B cell (primary cell): ENCODE results near the gene TNFAIP8L1. TPM values are rescaled to one million over a fixed set of nuclear protein-coding genes. Genes with fewer than 3 reads are reported as not detected.

Experiments used
- ATAC-seq: fragments of 200-7000 bp; cut with Tn5 transposase; one replicate; pipeline ENCODE4 v1.10.0; 2021; ENCODE audit warnings: low read depth, mild to moderate bottlenecking, moderate number of reproducible peaks, moderate library complexity
- CTCF ChIA-PET: fragments of 350-600 bp; sonication (Branson Sonifier 250); formaldehyde crosslinking; loops from one replicate; lab custom pipeline; 2021; ENCODE audit warnings: antibody characterized with exemption, inconsistent platforms; lab: Charles Lee
- POLR2A ChIA-PET: fragments of 350-600 bp; sonication (Branson Sonifier 250); formaldehyde crosslinking; loops from one replicate; lab custom pipeline; 2021; ENCODE audit warnings: antibody characterized with exemption; lab: Charles Lee
- DNase-seq: peaks from one replicate; pipeline ENCODE4 v3.0.0; 2013
- H2AFZ ChIP-seq: 2 replicates; pipeline ENCODE4 v1.6.1; 2012; ENCODE audit warnings: mild to moderate bottlenecking, low read depth, low read length; ENCODE audit not compliant: insufficient read depth, poor library complexity, severe bottlenecking
- H3K27ac ChIP-seq, 2 donors: 1 replicate in 1 of 2; 2 replicates in 1 of 2; pipeline ENCODE4 v1.5.1; 2012 to 2013; ENCODE audit warnings: low read length in 2 of 2, mild to moderate bottlenecking in 2 of 2, moderate library complexity in 1 of 2
- H3K27me3 ChIP-seq, 4 experiments: fragments of 200-600 bp in 1 of 4; sonication (generic) in 1 of 4; replicated peaks in 1 of 4; 1 replicate in 2 of 4; 2 replicates in 2 of 4; pipeline versions ENCODE4 v1.6.1 to v1.7.0; 2013 to 2016; ENCODE audit warnings: low read length in 3 of 4, mild to moderate bottlenecking in 2 of 4, mixed read lengths in 1 of 4, moderate library complexity in 1 of 4; ENCODE audit not compliant: insufficient read depth in 4 of 4, control insufficient read depth in 3 of 4; ENCODE audit errors: control extremely low read depth in 1 of 4
- H3K36me3 ChIP-seq, 2 experiments: replicated peaks in 1 of 2; 1 replicate in 1 of 2; 2 replicates in 1 of 2; pipeline versions ENCODE4 v1.6.1 to v1.7.1; 2013; ENCODE audit warnings: low read length in 1 of 2; ENCODE audit not compliant: insufficient read depth in 2 of 2, control insufficient read depth in 1 of 2; ENCODE audit errors: control extremely low read depth in 1 of 2, extremely low read depth in 1 of 2
- H3K4me1 ChIP-seq, 2 donors: fragments of 200-600 bp in 1 of 2; sonication (generic) in 1 of 2; 1 replicate in 1 of 2; 2 replicates in 1 of 2; pipeline versions ENCODE4 v1.5.1 to v1.6.1; 2013 to 2017; ENCODE audit warnings: low read length in 2 of 2; ENCODE audit not compliant: control insufficient read depth in 2 of 2, insufficient read depth in 2 of 2
- H3K4me2 ChIP-seq: replicated peaks from 2 replicates; pipeline ENCODE3; 2012; ENCODE audit warnings: mild to moderate bottlenecking, low read depth, low read length; ENCODE audit not compliant: poor library complexity, severe bottlenecking
- H3K4me3 ChIP-seq, 5 experiments: fragments of 200-600 bp in 1 of 5; sonication (generic) in 1 of 5; 1 replicate in 3 of 5; 2 replicates in 2 of 5; pipeline versions ENCODE4 v1.5.1 to v1.7.0; 2011 to 2016; ENCODE audit warnings: low read length in 4 of 5, mild to moderate bottlenecking in 4 of 5, low read depth in 2 of 5, control low read depth in 1 of 5, moderate library complexity in 1 of 5; ENCODE audit not compliant: insufficient read depth in 1 of 5; ENCODE audit errors: control extremely low read depth in 1 of 5, extremely low read depth in 1 of 5
- H3K79me2 ChIP-seq: fragments of 200-600 bp; sonication (generic); one replicate; pipeline ENCODE4 v1.6.0; 2016; ENCODE audit warnings: low read length; ENCODE audit not compliant: control insufficient read depth, insufficient read depth
- H3K9ac ChIP-seq: fragments of 200-600 bp; sonication (generic); 2 replicates; pipeline ENCODE4 v1.6.1; 2017; ENCODE audit warnings: mild to moderate bottlenecking, low read length, moderate library complexity
- H3K9me3 ChIP-seq, 3 donors: one replicate each; pipeline versions ENCODE4 v1.6.1 to v1.7.1; 2013; ENCODE audit warnings: low read length in 2 of 3; ENCODE audit not compliant: control insufficient read depth in 2 of 3, insufficient read depth in 1 of 3; ENCODE audit errors: control extremely low read depth in 1 of 3
- H4K20me1 ChIP-seq: 2 replicates; pipeline ENCODE4 v1.6.0; 2012; ENCODE audit warnings: mild to moderate bottlenecking, low read length; ENCODE audit not compliant: insufficient read depth, control insufficient read depth, poor library complexity, severe bottlenecking
- H3K27ac Mint-ChIP-seq: one replicate; pipeline ENCODE4 v1.8.0; 2021; ENCODE audit warnings: mixed read lengths
- H3K27me3 Mint-ChIP-seq: one replicate; pipeline ENCODE4 v1.8.0; 2021; ENCODE audit warnings: mixed read lengths
- H3K4me1 Mint-ChIP-seq: one replicate; pipeline ENCODE4 v1.8.0; 2021; ENCODE audit warnings: mixed read lengths
- H3K4me3 Mint-ChIP-seq: one replicate; pipeline ENCODE4 v1.8.0; 2021; ENCODE audit warnings: mixed read lengths
- H3K9me3 Mint-ChIP-seq: one replicate; pipeline ENCODE4 v1.8.0; 2022; ENCODE audit warnings: mixed read lengths; ENCODE audit not compliant: insufficient read depth
- EZH2 ChIP-seq: IDR thresholded peaks from 2 replicates; pipeline ENCODE4 v1.6.1; 2012; ENCODE audit warnings: borderline replicate concordance, low read depth, mild to moderate bottlenecking, moderate library complexity, low read length; ENCODE audit not compliant: insufficient read depth, poor library complexity, severe bottlenecking
- WGBS: methylation state at CpG from one replicate; pipeline ENCODE4 v1.1.5; 2013; ENCODE audit warnings: missing lambda C conversion rate; ENCODE audit not compliant: insufficient coverage; 5-methylcytosine and 5-hydroxymethylcytosine counted together
- intact Hi-C: fragments of 100-400 bp; cut with micrococcal nuclease; formaldehyde crosslinking; loops from one replicate; pipeline ENCODE4 v1.10.0; 2022
- polyA plus RNA-seq: library from polyadenylated mRNA; depleted of rRNA; stranded (reverse); fragments of >200 nt; gene quantifications from 2 replicates; pipeline ENCODE4 v1.2.3, GENCODE V29; 2012
- total RNA-seq, 2 donors: library from RNA; stranded (reverse); fragments of 120-200 nt in 1 of 2; gene quantifications; 1 replicate in 1 of 2; 2 replicates in 1 of 2; pipeline versions ENCODE4 v1.2.3 to v1.2.4, GENCODE V29; 2013 to 2022
- TF ChIP-seq, protein P1 (sequence below): fragments of 200-600 bp; IDR thresholded peaks from one replicate; pipeline ENCODE4 v1.8.0; 2022; ENCODE audit warnings: antibody characterized with exemption, mild to moderate bottlenecking

Gene TNFAIP8L1
- total and polyA plus RNA-seq, 2 donors (not counting 1 experiment from before 2014, with no cell fraction given), result 9.1 to 20.9 TPM

DNA sequence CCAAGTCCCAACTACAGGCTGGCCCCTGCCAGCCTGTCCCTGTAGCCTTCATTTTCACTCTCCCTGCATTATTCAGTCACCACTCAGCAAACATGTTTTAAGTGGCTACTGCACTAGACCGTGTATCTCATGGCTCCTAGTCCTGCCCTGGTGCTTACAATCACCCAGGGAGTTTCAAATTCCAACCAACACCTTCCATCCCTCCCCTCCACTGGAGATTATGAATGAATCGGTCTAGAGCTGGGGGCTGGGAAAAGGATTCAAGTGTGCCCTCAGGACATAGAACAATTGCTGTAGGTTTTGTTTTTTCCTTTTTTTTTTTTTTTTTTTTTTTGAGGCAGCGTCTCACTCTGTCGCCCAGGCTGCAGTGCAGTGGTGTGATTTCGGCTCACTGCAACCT lies 15.0 kb upstream of the TNFAIP8L1 start:
- H3K9ac ChIP-seq, result no peak overlapping the region
- Mint-ChIP-seq H3K4me3 (no peak overlapping the region), H3K9me3 (no peaks in the 10 kb centered on the region), H3K27me3 (peaks cover 8% of the 10 kb centered on the region), H3K4me1 (no peaks in the 10 kb centered on the region), H3K27ac (no peak overlapping the region)
- TF ChIP-seq EZH2, result no peak
- H3K4me2 ChIP-seq, result no peak overlapping the region
- H3K36me3 ChIP-seq, result no peaks in the 10 kb centered on the region
- WGBS, result 100% methylated on average over 3 of the region's 5 CpGs
- no peak for ATAC-seq
- no peak overlapping the region for H2AFZ ChIP-seq
- intact Hi-C loops, result no loop called here
- H3K4me3 ChIP-seq, result no peak overlapping the region
- H3K9me3 ChIP-seq, result peaks cover 0 to 3% (median 0%) of the 10 kb centered on the region in 3 donors
- ChIA-PET CTCF (interaction anchor here (1.6 kb wide), 1 partner anchor 10 kb away, joined by 3 read pairs; no protein-coding TSS in a partner anchor), POLR2A (no interaction called here)
- H3K79me2 ChIP-seq, result no peaks in the 10 kb centered on the region
- H3K27ac ChIP-seq, result no peak overlapping the region
- DNase-seq, result no peak
- H4K20me1 ChIP-seq, result no peaks in the 10 kb centered on the region
- H3K4me1 ChIP-seq, result no peaks in the 10 kb centered on the region
- peaks cover 0 to 11% (median 2%) of the 10 kb centered on the region in 4 experiments for H3K27me3 ChIP-seq

DNA sequence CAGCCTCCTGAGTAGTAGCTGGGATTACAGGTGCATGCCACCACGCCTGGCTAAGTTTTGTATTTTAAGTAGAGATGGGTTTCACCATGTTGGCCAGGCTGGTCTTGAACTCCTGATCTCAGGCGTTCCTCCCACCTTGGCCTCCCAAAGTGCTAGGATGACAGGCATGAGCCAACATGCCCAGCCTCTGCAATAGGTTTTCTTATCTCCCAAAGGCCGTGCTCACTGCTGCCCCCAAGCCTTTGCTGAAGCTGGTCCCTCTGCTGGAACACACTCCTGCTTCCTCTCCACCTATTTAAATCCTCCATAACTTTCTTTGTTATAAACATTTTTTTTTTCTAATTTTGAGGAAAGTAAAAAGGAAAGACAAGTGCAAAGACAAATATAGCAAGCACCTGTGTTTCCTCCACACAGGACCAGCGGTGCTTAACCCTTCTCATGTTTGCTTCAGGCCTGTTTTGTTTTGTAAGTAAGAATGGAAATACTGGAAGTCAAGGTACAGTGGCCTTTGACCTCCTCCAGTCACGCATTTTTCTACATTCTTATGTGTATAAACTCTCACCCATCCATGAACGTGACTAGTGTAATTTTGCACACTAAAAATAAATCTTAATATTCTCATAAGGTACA lies 14.5 kb upstream of the TNFAIP8L1 start:
- 59% methylated on average over 2 of the region's 6 CpGs for WGBS
- H3K4me1 Mint-ChIP-seq, result no peaks in the 10 kb centered on the region
- ChIA-PET POLR2A (no interaction called here), CTCF (interaction anchor here (1.6 kb wide), 2 partner anchors 10 to 12 kb away, joined by 3 to 6 read pairs; no protein-coding TSS in a partner anchor)
- no peak overlapping the region for H2AFZ ChIP-seq
- no peaks in the 10 kb centered on the region for H4K20me1 ChIP-seq
- H3K36me3 ChIP-seq, result no peaks in the 10 kb centered on the region
- peaks cover 0 to 11% (median 2%) of the 10 kb centered on the region in 4 experiments for H3K27me3 ChIP-seq
- peaks cover 0 to 3% (median 0%) of the 10 kb centered on the region in 3 donors for H3K9me3 ChIP-seq
- no peak overlapping the region for H3K27ac ChIP-seq
- no peak for ATAC-seq
- no peaks in the 10 kb centered on the region for H3K4me1 ChIP-seq
- H3K27me3 Mint-ChIP-seq, result peaks cover 11% of the 10 kb centered on the region
- no peak overlapping the region for H3K4me2 ChIP-seq
- DNase-seq, result no peak
- H3K4me3 ChIP-seq, result no peak overlapping the region
- intact Hi-C loops, result no loop called here
- no peak for TF ChIP-seq EZH2
- TF ChIP-seq, protein P1, sequence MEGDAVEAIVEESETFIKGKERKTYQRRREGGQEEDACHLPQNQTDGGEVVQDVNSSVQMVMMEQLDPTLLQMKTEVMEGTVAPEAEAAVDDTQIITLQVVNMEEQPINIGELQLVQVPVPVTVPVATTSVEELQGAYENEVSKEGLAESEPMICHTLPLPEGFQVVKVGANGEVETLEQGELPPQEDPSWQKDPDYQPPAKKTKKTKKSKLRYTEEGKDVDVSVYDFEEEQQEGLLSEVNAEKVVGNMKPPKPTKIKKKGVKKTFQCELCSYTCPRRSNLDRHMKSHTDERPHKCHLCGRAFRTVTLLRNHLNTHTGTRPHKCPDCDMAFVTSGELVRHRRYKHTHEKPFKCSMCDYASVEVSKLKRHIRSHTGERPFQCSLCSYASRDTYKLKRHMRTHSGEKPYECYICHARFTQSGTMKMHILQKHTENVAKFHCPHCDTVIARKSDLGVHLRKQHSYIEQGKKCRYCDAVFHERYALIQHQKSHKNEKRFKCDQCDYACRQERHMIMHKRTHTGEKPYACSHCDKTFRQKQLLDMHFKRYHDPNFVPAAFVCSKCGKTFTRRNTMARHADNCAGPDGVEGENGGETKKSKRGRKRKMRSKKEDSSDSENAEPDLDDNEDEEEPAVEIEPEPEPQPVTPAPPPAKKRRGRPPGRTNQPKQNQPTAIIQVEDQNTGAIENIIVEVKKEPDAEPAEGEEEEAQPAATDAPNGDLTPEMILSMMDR, result no peak
- H3K27ac Mint-ChIP-seq, result no peak overlapping the region
- no peak overlapping the region for H3K9ac ChIP-seq
- H3K79me2 ChIP-seq, result no peaks in the 10 kb centered on the region
- no peaks in the 10 kb centered on the region for H3K9me3 Mint-ChIP-seq
- H3K4me3 Mint-ChIP-seq, result no peak overlapping the region
